Activated T-cell treated with anti-CD3 and anti-CD28 coated beads for 24 hours (primary cell): Measurements from ENCODE around the gene RGS13.

Source experiments
- DNase-seq: peaks from one replicate; pipeline ENCODE4 v3.0.0-alpha.2; 2020; ENCODE audit warnings: low read depth

RGS13 gene, protein sequence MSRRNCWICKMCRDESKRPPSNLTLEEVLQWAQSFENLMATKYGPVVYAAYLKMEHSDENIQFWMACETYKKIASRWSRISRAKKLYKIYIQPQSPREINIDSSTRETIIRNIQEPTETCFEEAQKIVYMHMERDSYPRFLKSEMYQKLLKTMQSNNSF

DNA sequence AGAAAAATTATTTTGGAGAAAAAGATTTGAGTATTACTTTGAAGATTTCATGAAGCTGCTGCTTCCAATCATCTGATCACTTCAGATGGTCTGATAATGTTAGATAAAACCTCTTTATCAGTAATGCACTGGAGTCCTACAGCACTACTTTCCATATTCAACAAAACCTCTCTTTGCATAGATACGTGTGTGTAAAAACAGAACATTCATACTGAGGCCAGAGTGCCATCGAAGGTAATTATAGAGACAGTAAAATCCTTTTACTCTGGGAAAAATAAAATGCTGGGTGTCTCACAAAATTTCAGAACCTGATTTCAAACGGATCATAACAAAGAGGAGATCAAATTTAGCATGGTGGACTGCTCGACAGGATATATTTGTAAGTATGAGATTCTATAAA, at the start of gene RGS13:
TSS of gene RGS13 (plus strand) at position 209 of the 400 bp plus-strand sequence. CDS start 8,188 bp downstream, outside the sequence.
- DNase-seq: no peak

GRCh38 chr1:192587386-192588266, 48.3 kb upstream of the RGS13 start:
- DNase-seq: no peak

- DNase-seq: no peak
These were observed 47.4 kb upstream of the RGS13 start for GRCh38 chr1:192588546-192588945.

GRCh38 chr1:192589813-192590212, 46.1 kb upstream of the RGS13 start:
- no peak for DNase-seq

DNA sequence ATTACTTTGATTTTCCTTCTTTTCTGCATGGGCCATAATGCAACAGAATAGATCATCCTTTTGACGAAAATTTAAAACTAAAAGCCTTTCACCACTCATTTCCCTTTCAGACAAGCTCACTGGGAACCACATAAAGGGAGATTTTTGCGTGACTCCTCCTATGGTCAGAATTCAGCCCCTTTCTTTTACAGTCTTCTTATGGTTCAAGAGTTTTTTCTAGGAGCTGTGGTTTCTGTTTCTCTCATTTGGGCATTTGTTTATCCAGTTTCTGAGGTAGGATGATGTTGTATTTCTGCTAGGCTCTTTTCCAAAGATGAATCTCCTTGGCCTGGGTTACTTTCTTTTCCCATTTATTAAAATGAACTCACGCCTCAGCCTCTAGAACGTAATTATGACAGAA, 43.4 kb upstream of the RGS13 start:
- DNase-seq: no peak

DNA sequence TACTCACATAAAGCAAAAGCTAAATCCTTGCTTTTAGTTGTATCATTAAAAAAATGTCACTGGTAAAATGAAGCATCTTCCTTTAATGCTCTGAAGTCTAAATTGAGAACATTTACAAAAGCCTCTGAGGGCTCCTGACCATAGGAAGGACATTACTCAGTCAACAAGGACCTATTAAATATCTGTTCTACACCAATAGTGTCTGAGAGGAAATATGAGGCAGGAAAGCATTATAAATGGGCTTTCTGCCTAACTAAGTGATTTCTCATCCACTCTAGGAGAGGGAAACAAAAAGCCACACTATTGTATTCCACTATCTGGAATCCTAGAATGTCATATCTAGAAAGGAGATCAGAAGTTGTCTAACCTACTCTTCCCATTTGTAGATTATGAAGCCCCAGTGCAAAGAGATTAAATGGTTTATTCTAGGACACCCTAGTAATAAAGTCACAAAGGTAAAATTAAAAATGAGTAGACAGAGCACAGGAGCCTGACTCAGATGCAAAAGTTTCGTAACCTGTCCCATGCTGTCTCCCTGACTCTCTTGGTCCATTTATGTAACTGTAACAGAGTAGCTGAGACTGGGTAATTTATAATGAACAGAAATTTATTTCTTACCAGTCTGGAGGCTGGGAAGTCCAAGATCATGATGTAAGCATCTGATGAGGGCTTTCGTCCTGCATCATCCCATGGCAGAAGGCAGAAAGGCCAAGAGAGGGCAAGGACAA, 42.8 kb upstream of the RGS13 start:
- no peak for DNase-seq

- DNase-seq: no peak
These were observed 40.6 kb upstream of the RGS13 start for GRCh38 chr1:192595299-192595698.

- no peak for DNase-seq
These were observed 37.4 kb upstream of the RGS13 start for GRCh38 chr1:192598589-192598988.

GRCh38 chr1:192600275-192600674, 35.7 kb upstream of the RGS13 start:
- DNase-seq: no peak

DNA sequence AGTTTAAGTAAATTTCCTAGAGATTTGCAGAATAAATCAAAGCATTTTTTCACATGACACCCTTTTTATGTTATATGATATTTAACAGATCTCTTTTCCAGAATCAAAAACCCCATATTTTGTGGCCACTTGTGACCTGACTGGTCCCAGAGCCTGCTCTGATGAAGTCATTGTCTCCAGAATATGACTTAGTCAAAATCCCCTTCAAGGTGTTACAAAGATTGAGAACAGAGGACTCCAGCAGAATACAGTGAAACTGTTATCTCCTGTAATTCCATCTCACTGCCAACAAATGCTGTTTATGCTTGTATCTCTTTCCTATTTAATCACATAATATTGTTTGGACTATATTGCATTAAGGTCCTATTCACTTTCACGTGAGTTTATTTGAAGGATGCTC, 34.8 kb upstream of the RGS13 start:
- DNase-seq: no peak

DNA sequence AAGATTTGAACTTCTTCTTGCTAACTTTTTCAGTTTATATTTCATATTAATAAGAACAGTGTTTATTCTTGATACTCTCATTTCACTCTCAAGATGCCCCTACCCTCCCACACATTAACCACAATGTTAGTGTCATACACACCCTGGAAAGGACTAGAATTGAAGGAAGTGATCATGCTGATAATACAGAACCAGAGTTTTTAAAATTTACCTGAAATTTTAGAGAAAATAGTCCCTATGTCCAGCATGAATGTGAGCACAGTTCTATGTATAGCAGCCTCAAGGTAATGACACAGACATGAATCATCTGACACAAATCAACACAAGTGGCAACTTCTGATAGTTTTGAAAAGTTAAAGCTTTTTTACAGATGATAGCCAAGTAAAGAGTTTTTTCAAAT, 34.4 kb upstream of the RGS13 start:
- DNase-seq: no peak

DNA sequence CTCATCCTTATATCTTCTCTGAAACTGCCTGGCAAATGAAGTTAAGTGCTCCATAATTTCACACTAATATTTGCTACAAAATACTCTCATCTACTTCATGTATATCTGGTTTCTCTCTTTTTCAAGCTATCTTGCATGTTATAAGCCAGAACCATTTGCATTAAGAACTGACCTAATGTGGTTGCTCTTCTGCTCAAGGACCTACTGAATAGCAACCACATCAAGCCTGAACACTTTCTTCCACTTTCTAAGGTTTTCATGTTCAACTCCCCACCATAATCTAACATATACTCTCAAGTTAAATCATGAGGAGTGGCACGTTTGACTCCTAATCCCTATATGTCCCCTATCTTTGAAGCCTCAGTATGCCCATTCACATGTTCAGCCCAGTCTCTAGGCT, 33.2 kb upstream of the RGS13 start:
- no peak for DNase-seq

GRCh38 chr1:192603218-192603787, 32.6 kb upstream of the RGS13 start:
- no peak for DNase-seq

GRCh38 chr1:192604979-192605620, 30.8 kb upstream of the RGS13 start:
- DNase-seq: no peak

DNA sequence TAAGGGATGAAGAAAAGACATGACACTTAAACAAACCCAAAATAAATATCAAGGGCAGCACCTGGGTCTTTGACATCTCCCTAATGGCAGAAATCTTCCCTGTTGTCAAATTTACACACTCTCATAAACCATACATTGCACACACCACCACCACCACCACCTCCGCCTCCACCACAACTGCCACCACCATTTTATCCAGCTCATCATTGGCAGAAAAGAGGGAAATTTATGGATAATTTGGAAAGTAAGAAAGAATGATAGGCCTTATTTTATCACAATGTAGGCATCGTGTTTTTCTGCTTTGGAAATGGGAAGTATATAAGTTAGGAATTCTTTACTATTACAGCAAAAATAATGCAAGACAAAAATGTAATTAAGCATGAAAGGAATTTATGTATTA, 27.3 kb upstream of the RGS13 start:
- DNase-seq: no peak

DNA sequence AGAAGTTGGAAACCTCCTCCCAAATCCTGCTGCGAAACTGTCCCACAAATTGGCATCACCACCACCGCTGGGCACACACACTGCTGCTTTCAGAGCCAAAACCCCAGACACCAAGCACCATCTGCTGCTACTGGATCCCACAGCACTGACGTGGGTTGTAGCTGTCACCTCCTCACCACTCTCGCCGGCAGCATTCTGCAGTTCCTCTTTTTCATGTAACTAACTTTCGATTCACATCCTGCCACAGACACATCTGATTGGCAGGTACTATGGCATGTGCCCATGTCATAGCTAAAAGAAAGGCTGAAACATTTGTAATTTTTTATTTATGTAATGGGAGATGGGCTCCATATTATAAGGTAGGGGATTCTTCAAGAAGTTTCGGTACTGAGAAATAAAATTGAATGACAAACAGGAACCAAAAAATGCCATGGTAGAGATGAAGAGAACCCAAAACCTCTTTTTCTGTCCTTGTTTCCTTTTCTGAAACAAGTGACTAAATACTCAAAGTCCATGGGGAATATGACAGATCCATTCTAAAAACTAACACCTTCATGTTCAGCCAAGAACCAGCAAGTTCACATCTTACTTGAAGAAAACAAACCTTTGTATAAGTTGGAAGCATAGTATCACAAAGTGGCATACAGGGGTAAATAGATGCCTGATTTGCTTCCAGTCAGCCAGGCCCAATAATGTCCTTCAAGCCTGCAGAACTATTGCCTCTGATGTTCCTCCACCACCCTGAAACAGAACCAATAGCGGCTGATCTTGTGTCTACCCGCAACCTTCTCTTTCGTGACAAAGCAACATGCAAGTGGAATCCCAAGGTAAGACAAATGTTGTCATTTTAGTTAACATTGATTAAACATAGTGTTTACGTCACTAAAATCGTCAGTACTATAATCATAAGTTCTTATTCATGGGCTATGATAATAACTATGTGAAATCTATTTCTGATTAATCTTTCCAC, 26.6 kb upstream of the RGS13 start:
- peak; percentile 20 for DNase-seq

DNA sequence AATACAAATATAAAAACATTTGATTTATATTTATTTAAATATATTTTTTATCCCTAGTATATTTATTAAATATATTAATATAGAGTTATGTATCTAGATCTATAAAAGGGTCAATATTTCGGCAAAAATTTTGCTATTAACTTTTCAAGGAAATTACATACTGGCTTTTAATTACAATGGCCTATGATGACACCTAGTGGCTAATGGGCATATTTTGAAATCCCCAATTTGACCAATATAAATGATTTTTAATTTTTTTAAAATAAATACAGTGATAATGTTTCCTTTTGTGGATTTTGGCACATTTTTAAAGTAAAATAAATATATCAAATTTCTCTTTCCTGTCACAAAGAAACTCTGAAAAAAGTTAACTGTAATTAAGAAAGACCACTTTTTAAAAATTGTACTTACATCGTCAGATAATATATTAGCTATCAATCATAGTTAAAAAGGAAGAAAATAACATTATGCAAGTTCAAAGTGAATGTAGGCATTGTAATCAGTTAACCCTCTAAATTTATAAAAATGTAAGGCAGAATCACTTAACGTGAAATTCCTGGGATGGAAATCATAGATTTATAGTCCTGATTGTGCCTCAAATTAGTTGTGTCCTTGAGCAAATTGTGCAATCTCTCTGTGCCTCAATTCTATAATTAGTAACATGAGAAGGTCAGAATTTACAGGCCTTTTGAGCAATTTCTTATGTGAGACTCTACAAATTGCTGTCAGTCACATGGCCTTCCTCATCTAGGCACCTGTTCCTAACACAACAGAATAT, 25.6 kb upstream of the RGS13 start:
- DNase-seq: no peak

DNA sequence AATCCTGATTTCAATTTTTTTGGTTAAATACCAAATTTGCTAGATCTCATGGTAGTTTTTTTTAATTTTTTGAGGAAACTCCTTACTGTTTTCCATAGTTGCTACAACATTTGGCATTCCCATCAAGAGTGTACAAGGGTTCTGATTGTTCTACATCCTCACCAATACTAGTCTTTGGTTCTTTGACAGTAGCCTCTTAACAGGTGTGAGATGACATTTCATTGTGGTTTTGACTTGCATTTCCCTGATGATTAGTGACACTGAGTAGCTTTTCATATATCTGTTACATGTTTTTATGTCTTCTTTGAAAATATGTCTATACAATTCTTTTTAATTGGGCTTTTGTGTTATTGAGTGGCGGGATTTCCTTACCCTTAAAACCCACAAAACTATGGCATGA, 20.9 kb upstream of the RGS13 start:
- DNase-seq: no peak

DNA sequence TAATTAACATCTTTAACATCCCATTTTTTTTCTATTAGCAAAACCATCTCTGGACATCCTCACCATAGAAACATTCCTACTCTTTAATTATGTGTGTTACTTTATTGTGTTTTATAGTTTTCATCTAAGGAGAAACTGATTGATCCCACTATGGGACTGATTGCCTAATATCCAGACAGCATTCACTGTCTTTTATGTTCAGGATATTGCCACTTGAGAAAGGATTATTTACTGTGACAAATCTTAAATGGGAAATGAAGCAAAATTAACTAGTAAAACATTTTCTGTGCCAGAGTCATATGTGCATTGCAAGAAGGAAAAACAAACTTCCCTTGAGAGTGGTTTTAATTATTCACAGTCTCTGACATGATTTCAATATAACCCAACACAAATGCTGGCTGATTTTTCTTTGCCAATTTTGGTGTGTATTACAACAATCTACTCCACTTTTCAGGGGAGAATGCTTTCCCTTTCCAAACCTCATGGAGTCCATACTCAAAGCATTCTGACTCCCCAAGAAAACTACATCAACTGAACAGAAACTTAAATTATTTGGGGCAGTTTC, 15.8 kb upstream of the RGS13 start:
- no peak for DNase-seq
